GM18867 (cell line): Measurements from ENCODE around the gene RASSF3.
A peak's percentile ranks its signal among the peaks of the same experiment; 100 is the strongest.
"Not testable (repeated sequence)": the region's sequence is repeated elsewhere in the genome, so short reads cannot be mapped to it uniquely, and the experiment has no call there.

Experiments
- ATAC-seq: cut with Tn5 transposase; IDR thresholded peaks from one replicate; pipeline ENCODE4 v1.9.1; 2021; ENCODE audit warnings: mild to moderate bottlenecking, moderate library complexity; ENCODE audit not compliant: unreplicated experiment

Gene RASSF3

DNA sequence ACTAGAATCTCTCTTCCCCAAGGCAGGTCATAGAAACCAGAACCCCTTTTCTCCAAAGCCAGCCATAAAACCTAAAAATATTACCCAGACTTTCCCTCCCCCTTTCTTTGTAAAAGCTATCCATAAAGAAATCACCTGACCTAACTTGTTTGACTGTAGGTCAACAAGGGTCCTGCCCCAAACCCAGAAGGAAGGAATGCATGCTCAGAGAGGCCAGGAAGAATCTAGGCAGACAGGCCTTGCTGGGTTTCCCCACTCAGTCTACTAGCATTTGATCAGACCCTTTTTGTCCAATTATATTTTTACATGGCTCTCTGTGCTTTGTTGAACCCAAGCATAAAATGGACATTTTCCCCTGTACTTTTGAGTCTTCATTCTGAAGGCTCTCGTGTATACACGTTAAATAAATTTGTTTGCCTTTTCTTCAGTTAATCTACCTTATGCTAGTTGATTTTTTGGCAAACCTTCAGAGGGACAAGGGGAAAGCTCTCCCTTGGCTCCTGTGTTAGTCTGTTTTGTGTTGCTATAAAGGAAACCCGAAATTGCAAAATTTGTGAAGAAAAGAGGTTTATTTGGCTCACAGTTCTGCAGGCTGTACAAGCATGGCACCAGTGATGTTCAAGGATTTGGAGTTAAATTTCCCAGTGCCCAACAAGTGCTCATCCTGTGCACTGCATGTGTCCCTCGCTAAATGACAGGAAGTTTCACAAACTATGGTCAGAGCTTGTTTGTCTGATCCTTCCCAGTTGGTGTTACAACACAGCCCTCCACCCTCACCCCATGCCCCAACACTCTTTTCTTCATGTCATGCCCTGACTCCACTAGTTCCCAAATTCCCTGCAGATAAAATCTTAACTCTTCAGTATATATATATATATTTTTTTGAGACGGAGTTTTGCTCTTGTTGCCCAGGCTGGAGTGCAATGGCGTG, 14.2 kb upstream of the RASSF3 start:
- ATAC-seq, result no peak

DNA sequence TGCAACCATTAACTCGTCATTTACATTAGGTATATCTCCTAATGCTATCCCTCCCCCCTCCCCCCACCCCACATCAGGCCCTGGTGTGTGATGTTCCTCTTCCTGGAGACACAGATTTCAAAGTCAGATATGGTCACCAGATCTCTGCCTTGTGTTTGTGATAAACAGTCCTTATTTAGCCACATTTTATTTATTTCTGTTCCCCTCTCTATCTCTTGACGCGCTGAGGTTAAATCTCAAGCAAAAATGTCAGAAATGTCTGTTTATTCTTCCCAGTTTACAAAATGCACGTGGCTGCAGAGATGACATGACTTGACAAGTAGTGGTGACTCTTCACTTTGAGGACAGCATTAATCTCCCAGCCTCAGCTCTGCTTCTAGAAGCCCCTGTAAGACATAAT, 11.5 kb upstream of the RASSF3 start:
- ATAC-seq, result no peak

DNA sequence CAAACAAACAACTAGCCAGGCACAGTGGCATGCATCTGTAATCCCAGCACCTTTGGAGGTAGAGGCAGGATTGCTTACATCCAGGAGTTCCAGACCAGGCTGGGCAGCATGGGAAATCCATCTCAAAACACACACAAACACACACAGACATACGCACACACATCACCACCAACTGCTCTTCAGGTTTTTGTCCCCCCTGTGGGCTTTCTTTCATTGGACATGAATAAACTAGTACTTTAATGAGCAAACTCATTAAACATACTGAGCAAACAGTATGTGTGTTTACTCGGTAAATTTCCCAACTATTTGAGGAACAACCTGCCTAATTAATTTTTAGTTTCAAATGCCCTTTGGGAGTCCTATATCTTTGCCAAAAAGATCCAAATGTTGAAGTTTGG, 10.1 kb upstream of the RASSF3 start:
- ATAC-seq, result no peak

DNA sequence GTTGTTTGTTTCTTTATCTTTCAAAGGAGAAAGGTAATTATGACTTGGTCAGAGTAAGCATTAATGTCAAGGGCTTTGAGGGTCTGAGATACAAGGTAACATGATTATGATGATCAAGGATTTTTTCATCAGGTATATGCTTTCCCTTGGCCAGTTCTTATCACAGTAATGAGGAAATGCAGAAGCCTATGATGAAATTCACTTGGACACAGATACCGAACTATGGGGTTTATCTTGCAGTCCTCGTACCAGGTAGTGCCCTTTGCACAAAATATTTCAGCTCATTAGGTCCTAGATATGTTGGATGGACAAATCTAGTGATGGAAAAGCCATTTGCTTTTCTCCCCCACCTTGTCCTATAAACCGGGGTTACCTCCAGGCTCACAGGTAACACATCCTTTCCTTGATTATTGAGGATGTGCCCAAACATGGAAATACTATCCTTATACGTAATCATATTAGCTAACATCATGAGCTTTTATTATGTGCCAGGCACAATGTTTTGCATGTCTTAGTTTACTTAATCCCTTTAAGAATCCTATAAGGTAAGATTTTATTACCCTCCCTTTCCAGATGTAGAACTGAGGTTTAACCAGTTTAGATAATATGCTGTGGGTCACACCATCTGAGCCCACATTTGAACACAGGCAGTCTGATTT, 7.0 kb upstream of the RASSF3 start:
- no peak for ATAC-seq

DNA sequence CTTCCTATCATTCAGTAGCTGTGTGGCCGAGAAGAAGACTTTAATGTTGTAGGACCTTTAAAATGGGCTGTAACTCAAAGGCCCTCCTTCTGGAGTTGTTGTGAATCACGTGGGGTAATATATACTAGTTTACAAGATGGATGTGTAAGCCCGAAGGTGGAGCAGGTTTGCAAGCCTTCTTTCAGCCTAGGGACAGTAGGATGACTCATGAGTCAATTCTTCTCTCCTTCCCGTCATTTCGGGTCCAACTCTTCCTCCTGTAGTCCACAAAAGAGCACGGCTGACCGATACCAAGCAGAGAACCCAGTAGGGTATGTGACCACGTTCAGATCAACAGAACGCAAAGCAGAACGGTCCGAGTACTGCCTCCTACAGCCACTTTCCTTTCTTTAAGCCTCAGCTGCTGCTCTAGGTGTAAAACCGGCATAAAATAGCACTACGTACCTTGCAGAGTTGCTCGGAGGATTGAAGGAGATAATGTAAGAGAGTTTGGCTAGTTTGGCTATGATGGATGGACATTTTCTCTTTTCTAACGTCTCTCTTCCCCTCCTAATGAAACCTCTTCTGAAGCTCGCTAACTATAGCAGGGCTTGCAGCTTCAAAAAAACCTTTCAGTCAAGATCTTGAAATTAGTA, 1.3 kb upstream of the RASSF3 start:
- peak; percentile 30 for ATAC-seq

DNA sequence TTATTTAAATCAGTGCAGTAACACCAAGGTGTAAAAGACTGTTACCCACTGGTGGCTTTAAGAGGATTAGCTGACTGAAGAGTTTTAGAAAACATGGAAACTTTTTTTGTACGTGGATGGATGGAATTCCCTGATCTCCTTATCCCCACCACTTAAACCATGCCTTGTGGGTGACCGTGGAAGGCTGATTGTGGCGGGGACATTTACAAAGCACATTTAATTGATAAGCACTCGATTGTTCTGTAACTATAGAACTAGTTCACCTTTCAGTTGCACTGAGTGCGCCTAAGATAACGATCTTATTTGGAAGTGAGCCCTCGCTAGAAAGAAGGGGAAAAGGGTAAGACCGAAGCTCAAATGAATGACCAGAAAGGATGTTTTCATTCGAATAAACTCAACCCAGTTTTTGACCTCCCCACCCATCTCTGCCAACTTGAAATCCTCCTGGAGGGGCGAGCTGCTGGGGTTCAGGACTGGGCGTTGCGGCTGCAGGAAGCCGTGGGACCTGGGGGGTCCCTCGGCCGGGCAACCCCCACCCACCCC, 688 bp upstream of the RASSF3 start:
- ATAC-seq, result no peak

DNA sequence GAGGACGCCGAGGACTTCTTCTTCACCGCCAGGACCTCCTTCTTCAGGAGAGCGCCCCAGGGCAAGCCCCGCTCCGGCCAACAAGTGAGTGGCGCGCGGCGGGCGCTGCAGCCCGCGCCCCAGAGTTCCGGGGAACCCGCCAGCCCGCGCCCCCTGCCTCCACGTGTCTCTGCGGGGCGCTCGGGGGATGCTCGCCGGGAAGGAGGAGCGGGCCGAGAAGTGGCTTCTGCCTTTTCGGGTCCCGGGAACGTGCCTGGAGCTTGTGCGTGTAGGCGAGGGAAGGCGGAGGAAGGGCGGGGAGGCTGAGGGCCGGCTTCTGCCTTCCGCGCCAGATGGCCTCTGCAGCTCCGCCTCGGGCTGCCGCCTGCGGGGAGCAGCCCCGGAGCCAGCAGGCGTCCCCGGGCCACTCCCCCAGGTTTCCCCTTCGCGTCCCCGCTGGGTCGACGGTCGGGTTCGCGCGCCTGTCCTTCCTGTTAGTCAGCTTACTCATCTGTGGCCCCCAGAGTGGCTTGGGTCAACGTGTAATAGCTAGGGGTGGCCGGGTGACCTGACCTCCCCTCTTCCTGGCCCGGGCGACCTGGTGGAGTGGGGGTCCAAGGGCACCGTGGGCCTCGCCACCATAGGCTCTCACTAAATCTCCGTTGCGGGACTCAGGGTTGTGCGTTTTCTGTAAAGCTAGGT, 505 bp downstream of the RASSF3 start:
- ATAC-seq, result peak; percentile 55

DNA sequence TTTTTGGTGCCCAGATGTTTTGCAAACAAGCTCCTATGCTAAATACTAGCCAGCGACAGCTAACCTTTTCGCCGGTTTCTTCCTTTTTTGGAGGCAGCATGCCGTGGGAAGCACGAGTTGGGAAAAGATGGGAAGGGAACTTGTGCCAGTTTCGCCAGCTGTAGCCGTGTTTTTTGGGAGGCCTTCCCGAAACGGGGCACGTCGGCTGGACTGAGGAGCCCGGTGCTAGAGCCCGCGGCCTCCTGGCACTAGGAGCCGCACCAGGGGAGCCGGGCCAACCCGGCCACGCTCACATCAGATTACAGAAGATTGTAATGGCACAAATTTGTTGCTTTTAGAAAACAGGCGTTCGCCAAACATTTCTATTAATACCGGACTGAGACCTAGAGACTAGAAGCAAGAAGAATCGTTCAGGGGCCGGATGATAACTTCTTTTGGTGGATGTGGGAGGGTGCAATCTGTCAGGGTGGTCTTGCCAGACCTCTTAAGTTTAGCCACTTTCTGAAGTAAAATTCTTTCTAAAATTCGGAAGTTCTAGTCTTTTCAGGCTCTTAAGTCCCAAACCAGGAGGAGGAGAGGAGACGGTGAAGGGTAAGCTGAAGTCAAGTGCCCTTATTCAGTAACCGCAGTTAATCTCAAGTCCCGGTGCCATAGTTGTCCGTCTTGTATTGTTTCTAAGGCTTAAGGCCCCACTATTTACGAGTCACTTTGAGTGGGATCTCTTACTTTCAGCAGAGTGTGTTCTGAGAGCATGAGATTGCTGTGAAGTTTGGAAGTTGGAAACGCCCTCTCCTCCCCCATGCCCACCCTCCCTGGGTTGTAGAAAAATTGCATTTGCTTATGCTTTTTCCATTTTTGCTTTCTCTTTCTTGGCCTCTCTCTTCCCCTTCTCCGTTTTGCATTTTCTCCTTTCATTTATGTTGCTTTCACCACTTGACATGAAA, 1.3 kb downstream of the RASSF3 start:
- no peak for ATAC-seq

DNA sequence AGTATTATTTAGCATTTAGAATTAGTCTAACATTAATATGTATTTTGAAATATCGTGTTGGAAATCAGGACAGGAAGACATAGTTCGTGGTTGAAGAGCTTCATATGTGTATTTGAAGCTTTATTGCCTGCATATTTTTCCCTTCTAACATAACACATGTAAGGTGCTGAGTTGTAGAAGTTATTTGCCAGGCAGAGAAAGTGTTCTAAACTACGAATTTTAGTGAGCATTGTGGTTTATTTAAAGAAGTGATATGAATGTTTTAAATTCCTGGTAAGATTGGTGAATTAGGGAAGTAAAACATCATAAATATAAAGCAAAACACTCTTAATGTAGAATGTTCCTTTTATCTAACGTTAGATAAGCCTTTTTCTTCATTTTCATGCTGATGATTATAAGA, 2.5 kb downstream of the RASSF3 start:
- ATAC-seq, result no peak

DNA sequence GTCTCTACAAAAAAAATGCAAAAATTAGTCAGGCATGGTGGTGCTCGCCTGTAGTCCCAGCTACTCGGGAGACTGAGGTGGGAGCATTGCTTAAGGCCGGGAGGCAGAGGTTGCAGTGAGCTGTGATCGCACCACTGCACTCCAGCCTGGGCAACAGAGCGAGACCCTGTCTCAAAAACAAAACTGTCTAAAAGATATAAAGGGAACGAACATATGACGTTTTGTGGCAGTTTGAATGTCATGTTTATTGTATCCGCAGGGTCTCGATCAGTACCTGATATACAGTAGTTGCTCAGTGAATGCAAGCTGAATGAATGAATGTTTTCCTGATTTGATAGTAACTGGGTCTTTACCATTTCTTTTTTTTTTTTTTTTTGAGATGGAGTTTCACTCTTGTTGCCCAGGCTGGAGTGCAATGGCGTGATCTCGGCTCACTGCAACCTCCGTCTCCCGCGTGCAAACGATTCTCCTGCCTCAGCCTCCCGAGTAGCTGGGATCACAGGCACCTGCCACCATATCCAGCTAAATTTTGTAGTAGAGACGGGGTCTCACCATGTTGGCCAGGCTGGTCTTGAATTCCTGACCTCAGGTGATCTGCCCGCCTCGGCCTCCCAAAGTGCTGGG, 3.6 kb downstream of the RASSF3 start:
- ATAC-seq, result not testable (repeated sequence)

DNA sequence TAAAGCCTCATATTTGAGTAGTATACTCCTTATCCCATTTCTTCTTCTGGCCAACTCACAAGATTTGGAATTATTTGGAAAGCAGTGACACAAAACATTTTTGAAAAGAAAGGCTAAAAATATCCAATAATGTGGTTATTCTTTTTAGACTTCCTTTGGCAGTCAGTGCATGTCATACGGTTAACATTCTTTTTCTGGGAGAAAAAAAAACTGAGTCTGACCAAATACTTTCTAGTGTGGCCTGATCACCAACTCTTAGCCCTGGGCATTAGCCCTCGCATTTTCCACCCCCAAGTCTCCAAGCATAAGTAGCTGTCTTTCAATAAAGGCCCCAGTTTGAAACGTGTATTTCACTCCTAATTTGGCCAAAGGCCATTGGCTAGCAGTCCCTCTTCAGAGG, 5.9 kb downstream of the RASSF3 start:
- no peak for ATAC-seq

DNA sequence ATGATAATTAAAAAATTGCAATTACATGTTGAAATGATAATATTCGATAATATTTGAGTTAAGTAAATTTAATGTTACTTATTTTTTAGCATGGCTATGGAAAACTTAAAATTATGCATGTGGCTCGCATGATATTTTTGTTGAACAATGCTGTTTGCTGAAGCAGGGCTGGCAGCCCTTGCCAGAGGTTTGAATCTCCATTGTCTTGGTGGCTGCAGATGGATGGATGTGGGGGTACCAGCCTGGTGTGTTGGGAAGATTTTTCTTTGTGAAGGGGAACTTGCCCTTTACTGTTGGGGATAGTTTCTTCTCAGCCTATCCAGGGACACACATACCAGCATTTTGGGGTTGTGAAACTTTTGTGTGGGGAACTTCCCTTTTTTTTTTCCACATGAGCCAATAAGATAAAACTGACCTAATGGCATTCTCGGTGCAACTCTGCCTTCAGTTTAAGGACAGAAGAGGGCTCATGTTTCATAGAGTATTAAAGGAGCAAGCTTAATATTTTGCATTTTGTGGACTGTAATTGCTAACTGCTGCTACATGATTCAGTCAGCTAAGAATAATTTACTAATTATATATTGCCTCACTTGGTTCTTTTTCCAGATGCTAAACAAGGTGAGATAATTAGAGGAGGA, 8.8 kb downstream of the RASSF3 start:
- peak; percentile 41 for ATAC-seq

DNA sequence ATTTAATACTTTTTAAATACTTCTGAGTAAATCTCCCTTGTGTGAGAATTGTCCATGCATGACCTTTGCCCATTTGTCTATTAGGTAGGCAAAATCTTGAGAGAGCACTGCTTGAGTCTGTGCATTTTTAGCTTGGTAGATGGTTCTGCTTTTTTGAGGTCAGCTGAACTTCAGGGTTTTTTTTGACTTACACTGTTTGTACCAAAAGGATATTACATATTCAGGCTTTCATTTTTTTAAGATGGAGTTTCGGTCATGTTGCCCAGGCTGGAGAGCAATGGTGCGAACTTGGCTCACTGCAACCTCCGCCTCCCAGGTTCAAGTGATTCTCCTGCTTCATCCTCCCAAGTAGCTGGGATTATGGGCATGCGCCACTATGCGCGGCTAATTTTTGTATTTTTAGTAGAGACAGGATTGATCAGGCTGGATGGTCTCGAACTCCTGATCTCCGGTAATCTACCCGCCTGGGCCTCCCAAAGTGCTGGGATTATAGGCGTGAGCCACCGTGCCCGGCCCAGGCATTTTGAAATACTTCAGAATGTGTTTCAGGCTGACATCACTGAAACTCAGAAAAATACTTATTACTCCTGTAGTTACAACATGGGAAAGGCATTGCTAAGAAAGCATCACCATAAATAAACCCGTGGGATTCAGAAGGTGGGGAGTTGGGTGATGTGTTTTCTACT, 11.1 kb downstream of the RASSF3 start:
- peak; percentile 85 for ATAC-seq

DNA sequence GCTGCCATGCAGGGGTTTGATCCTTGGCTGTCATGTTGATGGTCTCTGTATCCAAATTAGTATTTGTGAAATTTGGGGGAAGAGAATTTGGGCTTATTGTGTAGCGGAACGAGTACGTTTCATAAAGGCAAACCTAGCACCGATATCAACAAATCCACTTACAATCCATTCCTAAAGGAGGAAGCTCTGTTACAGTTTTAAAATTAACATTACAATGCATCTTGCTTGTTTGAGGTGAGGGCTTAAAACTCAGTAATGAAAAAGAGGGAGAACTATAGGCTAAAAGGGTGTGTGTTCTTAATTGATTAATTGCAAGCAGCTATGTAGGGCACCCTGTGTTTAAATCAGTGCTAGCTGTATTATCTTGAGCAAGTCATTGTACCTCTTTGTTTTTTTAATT, 13.7 kb downstream of the RASSF3 start:
- ATAC-seq, result no peak

DNA sequence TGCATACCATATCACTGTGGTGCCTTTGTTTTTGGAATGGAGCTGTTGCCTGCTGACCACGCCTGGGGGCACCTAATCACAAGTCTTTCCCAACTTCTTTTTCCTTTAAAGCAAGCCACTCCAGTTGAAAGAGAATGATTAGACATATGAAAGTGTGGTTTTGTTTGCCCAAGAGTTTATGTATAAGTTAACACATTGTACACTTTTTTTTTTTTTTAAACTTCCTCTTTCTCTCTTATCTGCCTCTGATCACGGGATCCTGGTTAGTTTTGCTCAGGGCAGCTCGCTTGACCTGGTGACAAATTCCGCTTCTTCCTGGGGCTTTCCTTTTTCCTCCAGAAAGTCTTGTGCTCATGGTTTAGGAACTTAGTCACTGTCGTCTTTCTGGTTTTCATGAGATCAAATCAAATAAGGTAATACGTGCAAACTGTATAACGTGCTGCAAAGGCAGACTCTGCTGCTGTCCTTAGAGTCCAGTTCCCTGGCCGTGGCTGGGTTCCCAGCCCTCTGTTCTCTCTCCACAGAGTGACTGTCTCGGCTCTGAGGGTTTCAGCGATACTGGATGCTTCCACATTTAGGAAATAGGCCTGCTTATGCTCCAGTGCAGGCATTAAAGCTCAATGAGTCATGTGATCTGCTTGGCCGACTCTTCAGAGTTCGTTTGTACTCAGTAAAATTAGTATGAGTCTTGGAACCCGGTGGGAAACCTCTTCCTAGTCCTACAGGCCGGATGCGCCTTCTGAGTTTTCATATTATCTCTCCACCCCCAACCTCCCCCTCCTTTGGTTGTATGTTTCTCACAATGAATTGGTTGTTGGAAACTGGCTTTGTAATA, 15.2 kb downstream of the RASSF3 start:
- ATAC-seq, result peak; percentile 49

DNA sequence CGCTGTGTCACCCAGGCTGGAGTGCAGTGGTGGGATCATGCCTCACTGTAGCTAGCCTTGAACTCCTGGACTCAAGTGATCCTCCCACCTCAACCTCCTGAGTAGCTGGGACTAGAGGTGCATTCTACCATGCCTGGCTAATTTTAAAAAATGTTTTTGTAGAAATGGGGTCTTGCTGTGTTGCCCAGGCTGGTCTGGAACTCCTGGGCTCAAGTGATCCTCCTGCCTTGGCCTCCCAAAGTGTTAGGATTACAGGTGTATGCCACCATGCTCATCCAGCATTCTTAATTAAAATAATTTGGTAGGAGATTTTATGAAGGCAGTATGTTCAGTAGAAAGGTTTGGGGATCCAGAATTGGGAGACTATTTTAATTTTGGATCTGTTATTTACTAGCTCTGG, 16.3 kb downstream of the RASSF3 start:
- ATAC-seq, result not testable (repeated sequence)

DNA sequence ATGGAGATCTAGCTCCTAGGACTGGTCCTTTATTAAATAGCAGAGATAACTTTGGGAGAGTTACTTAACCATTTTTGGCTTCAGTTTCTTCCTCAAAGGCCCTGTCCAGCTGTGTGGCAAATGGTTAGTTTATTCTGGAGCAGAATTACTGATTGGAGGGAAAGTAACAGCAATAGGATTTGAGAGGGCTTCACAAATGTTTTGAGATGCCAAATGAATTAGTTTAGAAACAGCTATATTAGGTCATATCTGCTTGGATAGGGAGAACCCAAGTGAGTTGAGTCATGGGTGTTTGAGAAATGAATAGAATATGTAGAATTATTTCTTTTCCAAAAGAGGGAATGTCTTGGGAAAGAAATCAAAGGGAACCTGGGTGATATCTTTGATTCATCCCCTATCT, 17.5 kb downstream of the RASSF3 start:
- no peak for ATAC-seq
